Measurements from ENCODE around the gene PPP2R3A.

DNA sequence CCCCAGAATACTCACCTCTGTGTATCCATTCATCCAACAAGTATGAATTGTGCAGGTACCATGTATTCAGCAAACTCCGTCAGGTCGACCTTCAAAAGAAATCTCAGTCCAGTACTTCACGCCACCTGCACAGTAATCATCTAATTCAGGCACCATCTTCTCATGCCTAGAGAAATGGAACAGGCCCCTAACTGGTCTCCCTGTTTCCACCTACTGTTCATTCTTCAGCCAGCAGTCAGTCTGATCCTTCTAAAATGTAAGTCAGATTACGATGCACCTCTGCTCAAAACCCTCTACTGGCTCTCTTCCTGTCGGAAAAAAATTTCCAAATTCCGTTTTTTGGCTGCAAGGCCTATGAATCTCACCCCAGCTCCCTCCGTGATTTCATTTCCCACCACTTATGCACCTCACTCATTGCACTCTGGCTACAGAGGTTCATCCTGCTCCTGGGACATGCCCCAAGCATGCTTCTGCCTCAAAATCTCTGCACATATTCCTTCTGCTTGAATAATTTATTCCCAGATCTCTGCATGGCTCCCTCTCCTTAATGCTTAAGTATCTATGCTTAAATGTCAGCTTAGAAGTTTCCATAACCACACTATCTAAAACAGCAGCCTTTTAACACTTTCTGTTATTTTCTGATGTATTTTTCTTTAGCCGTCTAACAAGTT lies 47.5 kb upstream of the PPP2R3A start:
- TF ChIP-seq ESRRA (CRISPR knock-in tag; IDR thresholded peaks at IDR 0.05; ENCODE audit: low read depth) = no peak
- no peak for TF ChIP-seq TERF1 (CRISPR knock-in tag; IDR thresholded peaks at IDR 0.05)

Measured in HepG2 (cell line).